ENCODE data around the gene KRTAP5-1.

The KRTAP5-1 gene

GRCh38 chr11:1557904-1558774 lies 26.9 kb downstream of the KRTAP5-1 start:
- DNase-seq (ENCODE audit: low spot score in 2 of 2): no peak
- no peaks in the 10 kb centered on the region for H3K9me3 ChIP-seq
- H3K27me3 ChIP-seq (ENCODE audit: low read depth): no peaks in the 10 kb centered on the region
- in situ Hi-C loops (cut with MboI; ENCODE audit: low sequenced_read_pairs): no loop called here
- H3K4me3 ChIP-seq: no peak overlapping the region
- H3K4me1 ChIP-seq: no peaks in the 10 kb centered on the region
- H3K36me3 ChIP-seq (replicated peaks): no peaks in the 10 kb centered on the region

DNA sequence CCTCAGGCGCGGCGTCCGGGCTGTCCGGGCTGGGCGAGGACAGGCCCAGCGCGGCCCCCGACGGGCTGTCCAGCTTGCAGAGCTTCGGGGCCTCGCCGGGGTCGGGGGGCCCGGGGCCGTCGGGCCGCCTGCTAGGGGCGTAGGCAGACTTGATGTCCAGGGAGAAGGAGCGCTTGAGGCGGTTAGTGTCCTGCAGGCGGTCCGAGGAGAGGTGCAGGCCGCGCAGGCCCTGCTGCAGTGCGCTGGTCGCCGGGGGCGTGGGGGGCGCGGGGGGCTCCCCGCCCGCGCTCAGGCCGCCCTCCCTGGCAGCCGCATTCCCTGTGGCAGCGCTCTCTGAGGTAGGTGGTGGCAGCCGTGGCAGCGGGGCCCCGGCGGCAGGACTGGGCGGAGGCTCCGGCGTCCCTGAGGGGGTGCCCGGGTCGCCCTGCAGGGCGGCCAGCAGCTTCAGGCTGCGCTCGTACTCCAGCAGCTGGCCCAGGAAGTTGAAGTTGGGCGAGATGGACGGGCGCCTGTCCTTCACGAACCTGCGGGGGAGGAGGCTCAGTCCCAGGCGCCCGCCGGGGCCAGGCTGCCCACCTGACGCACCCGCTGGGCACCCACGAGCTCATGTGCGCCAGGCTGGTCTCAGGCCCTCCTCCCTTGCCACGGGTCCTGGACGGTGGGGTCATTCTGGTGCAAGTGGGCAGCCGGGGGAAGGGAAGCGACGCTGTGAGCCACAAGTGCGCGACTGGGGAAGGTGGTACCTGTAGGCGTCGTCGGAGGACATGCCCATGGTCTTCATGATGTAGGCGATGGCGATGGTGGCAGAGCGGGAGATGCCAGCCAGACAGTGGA lies 27.8 kb downstream of the KRTAP5-1 start:
- H3K36me3 ChIP-seq (replicated peaks): no peaks in the 10 kb centered on the region
- DNase-seq (ENCODE audit: low spot score in 2 of 2): no peak
- no peaks in the 10 kb centered on the region for H3K4me1 ChIP-seq
- H3K4me3 ChIP-seq: no peak overlapping the region
- in situ Hi-C loops (cut with MboI; ENCODE audit: low sequenced_read_pairs): no loop called here
- H3K9me3 ChIP-seq: no peaks in the 10 kb centered on the region
- no peaks in the 10 kb centered on the region for H3K27me3 ChIP-seq (ENCODE audit: low read depth)

GRCh38 chr11:1556278-1556902 lies 28.7 kb downstream of the KRTAP5-1 start:
- in situ Hi-C loops (cut with MboI; ENCODE audit: low sequenced_read_pairs): no loop called here
- Histone ChIP-seq H3K9me3 (no peaks in the 10 kb centered on the region), H3K4me3 (no peak overlapping the region), H3K36me3 (replicated peaks) (no peaks in the 10 kb centered on the region), H3K27me3 (ENCODE audit: low read depth) (no peaks in the 10 kb centered on the region), H3K4me1 (no peaks in the 10 kb centered on the region)
- DNase-seq (ENCODE audit: low spot score in 2 of 2): no peak

DNA sequence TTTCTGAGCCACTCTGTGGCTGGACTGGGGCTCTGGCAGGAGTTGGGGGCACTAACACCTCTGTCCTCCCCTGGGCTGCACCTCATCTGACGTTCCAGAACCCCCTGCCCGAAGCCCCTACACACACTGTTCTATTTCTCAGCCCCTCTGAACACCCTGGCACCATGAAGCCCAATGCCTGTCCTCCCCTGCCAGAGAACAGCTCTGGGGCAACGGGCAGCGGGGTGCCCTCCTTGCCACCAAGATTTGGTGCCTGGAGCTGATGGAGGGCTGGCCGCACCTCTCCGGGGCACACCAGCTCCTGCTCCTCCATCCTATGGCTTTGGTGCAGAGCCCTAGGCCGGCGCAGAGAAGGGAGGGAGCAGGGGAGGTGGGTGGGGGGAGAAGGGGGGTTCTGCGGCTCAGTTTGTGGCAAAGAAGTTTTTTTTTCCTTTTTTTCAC lies 29.4 kb downstream of the KRTAP5-1 start:
- no peak for DNase-seq (ENCODE audit: low spot score in 2 of 2)
- in situ Hi-C loops (cut with MboI; ENCODE audit: low sequenced_read_pairs): no loop called here
- Histone ChIP-seq H3K4me1 (no peaks in the 10 kb centered on the region), H3K4me3 (no peak overlapping the region), H3K9me3 (no peaks in the 10 kb centered on the region), H3K27me3 (ENCODE audit: low read depth) (no peaks in the 10 kb centered on the region), H3K36me3 (replicated peaks) (no peaks in the 10 kb centered on the region)

DNA sequence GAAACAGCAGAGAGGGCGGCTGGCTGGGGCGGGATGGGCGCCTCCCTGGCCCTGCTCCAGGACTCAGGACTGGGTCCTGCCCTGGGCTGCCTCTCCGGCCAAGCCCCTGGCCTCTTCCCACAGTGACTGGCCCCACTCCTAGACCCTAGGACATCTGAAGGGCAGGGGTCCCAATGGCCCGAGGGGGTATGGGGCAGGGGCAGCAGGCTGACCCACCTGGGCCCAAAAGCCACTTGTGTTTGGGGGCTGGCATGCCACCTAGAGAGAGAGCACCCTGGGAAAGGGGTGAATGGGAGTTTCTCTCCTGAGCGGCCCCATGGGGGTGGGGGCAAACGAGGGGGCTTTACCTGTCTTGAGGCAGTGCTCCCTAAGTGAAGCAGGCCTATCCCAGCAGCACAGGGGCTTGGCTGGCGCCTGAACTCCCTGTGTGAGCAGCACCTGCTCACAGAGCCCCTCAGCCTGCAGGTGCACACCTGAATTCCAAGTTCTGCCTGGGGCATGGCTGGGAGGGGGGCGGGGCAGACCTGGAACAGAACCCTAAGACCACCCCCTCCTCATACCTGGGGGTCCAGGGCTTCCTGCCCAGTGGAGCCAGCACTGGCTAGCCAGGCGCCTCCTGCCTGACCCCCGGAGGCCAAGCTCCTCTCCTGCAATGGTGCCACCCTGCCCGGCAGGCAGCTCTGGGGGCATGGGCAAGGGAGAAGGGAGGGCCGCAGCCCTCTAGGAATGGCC lies 29.9 kb downstream of the KRTAP5-1 start:
- in situ Hi-C loops (cut with MboI; ENCODE audit: low sequenced_read_pairs): no loop called here
- H3K36me3 ChIP-seq (replicated peaks): no peaks in the 10 kb centered on the region
- H3K4me3 ChIP-seq: no peak overlapping the region
- no peaks in the 10 kb centered on the region for H3K4me1 ChIP-seq
- DNase-seq (ENCODE audit: low spot score in 2 of 2): no peak
- H3K9me3 ChIP-seq: no peaks in the 10 kb centered on the region
- no peaks in the 10 kb centered on the region for H3K27me3 ChIP-seq (ENCODE audit: low read depth)

DNA sequence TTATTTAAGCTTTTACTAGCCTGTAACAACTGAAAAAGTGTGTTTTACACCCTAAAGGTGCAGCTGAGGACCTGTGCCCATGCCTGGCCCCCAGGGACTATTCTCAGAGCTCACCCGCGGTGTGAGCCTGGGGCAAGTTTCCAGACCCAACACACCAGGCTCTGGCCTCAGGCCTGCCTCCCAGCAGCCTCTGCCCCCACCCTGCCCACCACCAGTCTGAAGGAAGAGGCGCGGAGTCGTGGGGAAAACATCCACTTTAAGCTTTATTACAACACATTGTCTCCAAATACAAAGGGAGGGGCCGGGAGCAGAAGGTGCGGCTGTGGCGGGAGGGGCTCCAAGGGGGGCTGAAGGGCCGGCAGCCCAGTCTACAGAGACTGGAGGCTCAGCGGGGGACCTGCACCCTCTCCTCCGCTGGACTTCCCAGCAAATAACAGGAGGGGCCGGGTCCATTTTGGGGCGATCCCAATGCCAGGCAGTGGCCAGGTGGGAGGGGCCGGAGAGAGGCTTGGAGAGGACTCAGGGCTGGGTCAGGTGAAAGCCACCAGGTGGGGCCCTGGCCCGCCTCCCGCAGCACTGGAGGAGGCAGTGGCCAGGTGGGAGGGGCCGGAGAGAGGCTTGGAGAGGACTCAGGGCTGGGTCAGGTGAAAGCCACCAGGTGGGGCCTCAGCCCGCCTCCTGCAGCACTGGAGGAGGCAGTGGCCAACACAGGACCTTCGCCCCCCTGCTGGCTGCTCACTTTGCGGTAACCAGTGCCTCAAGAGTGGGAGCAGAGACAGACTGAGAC lies 31.1 kb downstream of the KRTAP5-1 start:
- no peaks in the 10 kb centered on the region for H3K27me3 ChIP-seq (ENCODE audit: low read depth)
- no peak for DNase-seq (ENCODE audit: low spot score in 2 of 2)
- H3K36me3 ChIP-seq (replicated peaks): no peaks in the 10 kb centered on the region
- H3K9me3 ChIP-seq: no peaks in the 10 kb centered on the region
- in situ Hi-C loops (cut with MboI; ENCODE audit: low sequenced_read_pairs): no loop called here
- H3K4me3 ChIP-seq: no peak overlapping the region
- no peaks in the 10 kb centered on the region for H3K4me1 ChIP-seq

DNA sequence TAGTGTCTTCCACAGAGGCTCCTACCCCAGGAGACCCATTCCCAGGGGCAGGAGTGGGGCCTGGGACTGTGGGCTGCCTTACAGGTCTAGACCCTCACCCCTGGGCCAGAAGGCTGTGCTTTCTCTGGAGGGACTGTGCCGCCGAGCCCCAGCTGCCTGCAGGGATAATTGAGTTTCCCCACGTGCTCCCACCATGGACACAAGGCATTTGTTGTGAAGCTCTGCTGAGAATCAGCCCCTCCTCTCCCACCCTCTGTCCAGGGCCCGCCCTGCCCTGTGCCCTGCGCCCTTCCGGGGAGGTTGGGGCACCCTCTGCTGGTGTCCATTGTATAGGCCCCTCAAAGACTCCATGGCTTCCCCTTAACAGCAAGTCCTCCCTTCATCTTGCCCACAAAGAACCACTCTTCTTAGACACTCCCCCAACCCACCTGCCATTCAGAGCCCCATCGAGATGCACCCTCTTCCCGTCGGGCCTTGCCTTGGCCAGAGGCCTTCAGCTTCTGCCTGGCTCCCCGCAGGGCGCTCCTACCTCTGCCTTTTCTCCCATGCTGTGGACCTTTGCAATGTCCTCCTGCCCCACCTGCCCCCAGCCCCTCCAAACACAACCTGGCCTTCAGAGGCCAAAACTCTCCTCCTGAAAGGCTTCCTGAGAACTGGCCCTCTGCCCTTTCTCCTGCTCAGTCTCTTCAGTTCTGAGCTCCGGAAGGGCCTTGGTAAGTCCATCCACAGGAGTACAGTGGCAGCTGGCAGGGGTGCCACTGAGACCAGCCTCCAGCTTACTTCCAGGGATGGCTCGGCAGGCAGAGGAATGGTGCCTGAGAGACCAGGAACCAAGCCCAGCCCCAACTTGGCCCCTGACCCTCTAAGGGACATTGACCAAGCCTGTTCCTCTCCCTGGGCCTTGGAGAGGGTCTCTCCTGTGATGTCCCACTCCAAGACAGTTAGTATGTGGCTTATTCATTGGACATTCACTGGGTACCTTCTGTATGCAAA lies 35.4 kb downstream of the KRTAP5-1 start:
- peaks cover 25% of the 10 kb centered on the region for H3K27me3 ChIP-seq (ENCODE audit: low read depth)
- no peak overlapping the region for H3K4me3 ChIP-seq
- H3K9me3 ChIP-seq: no peaks in the 10 kb centered on the region
- no peak for DNase-seq (ENCODE audit: low spot score in 2 of 2)
- no peaks in the 10 kb centered on the region for H3K36me3 ChIP-seq (replicated peaks)
- H3K4me1 ChIP-seq: no peaks in the 10 kb centered on the region
- in situ Hi-C loops (cut with MboI; ENCODE audit: low sequenced_read_pairs): no loop called here

GRCh38 chr11:1548221-1549070 lies 36.6 kb downstream of the KRTAP5-1 start:
- peaks cover 28% of the 10 kb centered on the region for H3K27me3 ChIP-seq (ENCODE audit: low read depth)
- in situ Hi-C loops (cut with MboI; ENCODE audit: low sequenced_read_pairs): no loop called here
- no peaks in the 10 kb centered on the region for H3K9me3 ChIP-seq
- DNase-seq (ENCODE audit: low spot score in 2 of 2): peak in 1 of 2 experiments; percentile 32
- H3K4me1 ChIP-seq: no peaks in the 10 kb centered on the region
- no peaks in the 10 kb centered on the region for H3K36me3 ChIP-seq (replicated peaks)
- H3K4me3 ChIP-seq: no peak overlapping the region

GRCh38 chr11:1547467-1548098 lies 37.5 kb downstream of the KRTAP5-1 start:
- no peaks in the 10 kb centered on the region for H3K9me3 ChIP-seq
- no peaks in the 10 kb centered on the region for H3K36me3 ChIP-seq (replicated peaks)
- H3K4me3 ChIP-seq: peak overlapping the region; percentile 29
- H3K4me1 ChIP-seq: no peaks in the 10 kb centered on the region
- H3K27me3 ChIP-seq (ENCODE audit: low read depth): peaks cover 28% of the 10 kb centered on the region
- in situ Hi-C loops (cut with MboI; ENCODE audit: low sequenced_read_pairs): no loop called here
- DNase-seq (ENCODE audit: low spot score in 2 of 2): no peak

DNA sequence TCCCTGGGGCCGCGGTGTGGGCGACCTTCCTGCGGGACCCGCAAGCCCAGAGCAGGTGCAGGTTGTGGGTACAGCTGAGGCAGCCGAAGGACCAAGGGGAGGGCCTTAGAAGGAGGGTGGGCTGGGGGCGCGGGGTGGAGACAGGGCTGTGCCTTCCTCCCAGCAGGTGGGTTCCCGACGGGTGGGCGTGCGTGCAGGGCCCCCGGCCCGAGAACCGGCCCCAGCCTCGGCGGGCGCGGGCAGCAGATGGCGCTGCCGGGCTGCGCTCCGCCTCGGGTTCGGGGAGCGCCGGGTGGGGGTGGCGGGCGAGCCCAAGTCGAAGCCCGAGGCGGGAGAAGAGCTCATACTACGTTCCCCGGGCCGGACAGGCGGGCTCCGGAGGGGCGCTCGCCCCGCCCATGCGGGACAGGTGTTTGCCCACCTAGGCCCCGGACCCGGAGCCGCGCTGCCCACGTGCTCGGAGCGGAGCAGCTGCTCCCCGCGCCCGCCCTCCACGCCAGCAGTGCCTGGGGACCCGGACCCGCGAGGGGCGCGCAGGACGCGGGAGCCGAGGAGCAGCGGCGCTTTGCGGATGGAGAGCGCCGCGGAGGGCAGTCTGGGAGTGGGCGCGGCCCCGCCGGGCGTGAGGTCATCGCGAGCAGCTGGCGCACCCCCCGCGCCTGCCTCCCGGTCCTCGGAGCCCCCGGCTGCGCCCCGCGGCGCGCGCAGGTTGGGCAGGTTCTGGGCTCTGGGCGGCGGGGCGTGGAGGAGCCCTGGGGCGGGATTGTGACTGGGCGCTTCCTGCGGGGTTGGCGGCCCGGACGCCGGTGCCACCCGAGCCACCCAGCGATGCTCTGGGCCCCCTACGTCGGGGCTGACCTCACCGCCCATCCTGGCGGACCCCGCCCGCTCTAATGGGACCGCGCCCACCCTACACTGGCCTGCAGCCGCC lies 38.3 kb downstream of the KRTAP5-1 start:
- Histone ChIP-seq H3K27me3 (ENCODE audit: low read depth) (peaks cover 28% of the 10 kb centered on the region), H3K9me3 (no peaks in the 10 kb centered on the region), H3K4me3 (peak overlapping the region; percentile 29), H3K4me1 (no peaks in the 10 kb centered on the region), H3K36me3 (replicated peaks) (no peaks in the 10 kb centered on the region)
- peak; percentile 23 to 71 for DNase-seq (ENCODE audit: low spot score in 2 of 2)
- in situ Hi-C loops (cut with MboI; ENCODE audit: low sequenced_read_pairs): no loop called here

Data from HAP-1 (cell line).